ENCODE results near the gene MED15. TPM values are rescaled to one million over a fixed set of nuclear protein-coding genes. Genes with fewer than 3 reads are reported as not detected.
A peak's percentile ranks its signal among the peaks of the same experiment; 100 is the strongest.
"Not testable (repeated sequence)": the region's sequence is repeated elsewhere in the genome, so short reads cannot be mapped to it uniquely, and the experiment has no call there.

MED15 gene
- total RNA-seq, 1 donor from 2014 or later, result 38.1 TPM

GRCh38 chr22:20504293-20504922, 3.0 kb upstream of the MED15 start:
- ATAC-seq; DNase-seq (ENCODE audit: missing footprints); intact Hi-C loops (cut with DNase I): not testable (repeated sequence)

GRCh38 chr22:20506543-20507252, 712 bp upstream of the MED15 start:
- intact Hi-C loops (cut with DNase I), result loop anchor here (5.0 kb wide), 1 partner anchor 46 kb away; no protein-coding TSS in a partner anchor
- DNase-seq (ENCODE audit: missing footprints), result no peak
- ATAC-seq, result no peak

- not testable (repeated sequence) for DNase-seq (ENCODE audit: missing footprints); ATAC-seq
- intact Hi-C loops (cut with DNase I), result loop anchor here (5.0 kb wide), 1 partner anchor 44 kb away; no protein-coding TSS in a partner anchor
Measured at GRCh38 chr22:20508067-20508755, 801 bp downstream of the MED15 start.

- DNase-seq (ENCODE audit: missing footprints) (no peak), ATAC-seq (peak; percentile 11)
Measured at GRCh38 chr22:20508815-20509271, 1.4 kb downstream of the MED15 start.

DNA sequence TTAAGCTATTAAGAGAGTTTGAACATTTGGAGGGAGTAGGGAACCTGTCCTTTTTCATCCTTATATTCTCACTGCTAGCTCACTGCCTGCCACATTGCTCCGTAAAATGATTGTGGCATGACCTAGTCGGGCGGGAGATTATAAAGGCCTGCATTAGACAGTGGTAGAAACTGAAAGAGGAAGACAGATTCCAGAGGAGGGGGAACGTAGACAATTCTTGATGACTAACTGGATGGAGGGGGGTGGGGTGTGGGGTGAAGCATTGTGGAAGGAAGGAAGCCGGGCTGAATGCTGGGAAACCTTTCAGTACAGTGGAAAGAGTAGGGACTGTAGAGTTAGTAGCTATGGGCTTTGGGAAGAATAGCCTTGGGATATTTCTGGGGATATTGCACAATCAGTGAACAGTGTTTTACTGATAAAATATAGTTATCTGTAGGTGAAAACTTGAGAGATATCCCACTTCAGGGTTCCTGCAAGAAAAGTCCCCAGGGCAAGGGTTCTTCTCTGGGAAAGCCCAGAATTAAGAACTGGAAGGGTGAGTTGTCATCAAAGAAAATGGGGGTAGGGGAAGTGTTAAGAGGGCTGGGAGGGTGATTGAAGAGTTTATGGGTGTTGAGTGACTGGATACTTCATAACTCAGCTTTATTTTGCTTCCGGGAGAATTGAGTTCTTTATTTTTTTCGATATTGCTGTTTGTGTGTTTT, 2.1 kb downstream of the MED15 start:
- DNase-seq (ENCODE audit: missing footprints) (no peak), ATAC-seq (peak; percentile 56)
- intact Hi-C loops (cut with DNase I), result loop anchor here (2.0 to 5.0 kb wide), 2 partner anchors 17 to 43 kb away; no protein-coding TSS in a partner anchor

More at GRCh38 chr22:20508815-20509271, 1.4 kb downstream of the MED15 start:
- intact Hi-C loops (cut with DNase I), result loop anchor here (5.0 kb wide), 1 partner anchor 43 kb away; no protein-coding TSS in a partner anchor

DNA sequence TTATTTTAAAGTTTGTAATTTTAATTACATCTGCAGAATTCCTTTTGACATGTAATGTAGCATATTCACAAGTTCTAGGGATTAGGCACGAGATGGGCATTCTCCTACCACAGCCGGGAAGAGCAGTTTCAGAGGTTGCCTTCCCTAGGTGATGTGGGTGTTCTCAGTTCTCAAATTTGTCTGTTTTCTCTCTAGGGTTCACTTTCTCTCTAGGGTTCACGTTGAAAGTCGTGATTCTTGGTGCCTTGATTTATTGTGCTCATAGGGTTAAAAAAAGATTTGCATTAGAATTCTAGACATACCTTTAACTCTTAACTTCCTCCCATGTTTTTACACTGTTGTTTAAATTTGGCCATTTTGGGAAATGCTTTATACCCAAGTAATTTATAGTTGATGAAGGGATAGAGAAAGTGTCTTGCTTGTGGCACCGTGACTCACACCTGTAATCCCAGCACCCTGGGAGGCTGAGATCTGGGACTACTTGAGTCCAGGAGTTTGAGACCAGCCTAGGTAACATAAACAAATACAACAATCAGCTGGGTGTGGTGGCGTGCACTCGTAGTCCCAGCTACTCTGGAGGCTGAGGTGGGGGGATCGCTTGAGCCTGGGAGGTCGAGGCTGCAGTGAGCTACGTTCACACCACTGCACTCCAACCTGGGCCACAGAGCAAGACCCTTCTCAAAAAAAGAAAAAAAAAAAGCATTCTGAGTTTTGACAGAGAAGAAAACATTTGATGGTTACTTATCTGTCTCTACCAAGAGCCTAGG, 3.6 kb downstream of the MED15 start:
- intact Hi-C loops (cut with DNase I), result loop anchor here (2.0 kb wide), 1 partner anchor 16 kb away; no protein-coding TSS in a partner anchor

GRCh38 chr22:20511578-20512229, 4.3 kb downstream of the MED15 start:
- intact Hi-C loops (cut with DNase I), result loop anchor here (2.0 kb wide), 1 partner anchor 15 kb away; no protein-coding TSS in a partner anchor
- ATAC-seq (no peak), DNase-seq (ENCODE audit: missing footprints) (no peak)

More for the DNA sequence above, 3.6 kb downstream of the MED15 start:
- ATAC-seq (no peak), DNase-seq (ENCODE audit: missing footprints) (no peak)

GRCh38 chr22:20514658-20515406, 7.4 kb downstream of the MED15 start:
- ATAC-seq, result no peak
- intact Hi-C loops (cut with DNase I), result no loop called here
- no peak for DNase-seq (ENCODE audit: missing footprints)

DNA sequence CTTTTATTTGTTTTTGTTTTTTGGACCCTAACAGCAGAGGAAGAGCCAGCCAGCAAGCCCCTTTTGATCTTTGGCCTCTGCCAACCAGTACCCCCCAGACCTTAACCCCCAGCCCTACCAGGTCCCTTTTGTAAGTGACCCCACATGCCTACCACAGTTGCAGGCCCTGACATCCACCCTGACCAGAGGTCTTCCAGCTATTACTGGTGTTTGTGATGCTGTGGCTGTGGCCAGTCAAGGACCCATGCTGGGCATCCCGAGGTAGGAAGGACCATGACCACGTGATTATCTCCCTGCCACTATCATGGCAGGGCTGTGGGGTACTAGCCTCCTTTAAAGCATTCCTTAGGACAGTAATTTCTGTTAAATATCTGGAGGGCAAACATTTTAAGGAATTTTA, 9.0 kb downstream of the MED15 start:
- intact Hi-C loops (cut with DNase I), result no loop called here

DNA sequence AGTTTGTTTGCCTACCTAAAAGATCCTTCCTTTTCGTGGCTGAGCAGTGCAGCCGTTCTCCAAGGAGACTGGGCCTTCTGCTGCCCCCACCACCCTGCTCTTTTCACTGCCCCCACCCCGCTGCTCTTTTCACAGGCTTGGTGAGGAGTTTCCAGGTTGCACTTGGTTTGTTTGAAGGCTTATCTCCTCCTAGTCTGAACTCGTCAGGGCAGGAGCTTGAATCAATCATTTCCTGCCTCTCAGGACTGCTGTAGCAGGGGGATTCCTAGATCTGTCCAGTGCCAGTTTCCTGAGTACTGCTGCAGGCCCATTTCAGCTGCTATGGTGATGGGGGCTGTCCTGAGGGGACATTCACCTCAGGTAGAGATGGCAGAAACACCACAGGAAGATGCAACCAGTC, 10.0 kb downstream of the MED15 start:
- intact Hi-C loops (cut with DNase I), result no loop called here
- DNase-seq (ENCODE audit: missing footprints) (no peak), ATAC-seq (no peak)

More for the DNA sequence above, 9.0 kb downstream of the MED15 start:
- DNase-seq (ENCODE audit: missing footprints), result no peak
- no peak for ATAC-seq

GRCh38 chr22:20517841-20518592, 10.6 kb downstream of the MED15 start:
- intact Hi-C loops (cut with DNase I), result no loop called here
- ATAC-seq, result no peak

DNA sequence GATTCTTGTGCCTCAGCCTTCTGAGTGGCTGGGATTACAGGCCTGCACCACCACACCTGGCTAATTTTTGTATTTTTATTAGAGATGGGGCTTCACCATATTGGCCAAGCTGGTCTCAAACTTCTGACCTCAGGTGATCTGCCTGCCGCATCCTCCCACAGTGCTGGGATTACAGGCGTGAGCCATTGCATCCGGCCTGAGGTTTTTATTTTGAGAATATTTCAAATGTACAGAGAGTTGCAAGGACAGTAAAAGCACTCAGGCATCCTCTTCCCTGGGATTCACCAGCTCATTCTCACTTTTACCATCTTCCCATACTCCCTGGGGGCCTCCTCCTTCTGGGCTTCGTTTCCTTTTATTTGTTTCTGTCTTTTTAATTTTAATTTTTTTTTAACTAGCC, 12.1 kb downstream of the MED15 start:
- ATAC-seq (no peak), DNase-seq (ENCODE audit: missing footprints) (no peak)
- intact Hi-C loops (cut with DNase I), result no loop called here

More at GRCh38 chr22:20517841-20518592, 10.6 kb downstream of the MED15 start:
- DNase-seq (ENCODE audit: missing footprints), result no peak

DNA sequence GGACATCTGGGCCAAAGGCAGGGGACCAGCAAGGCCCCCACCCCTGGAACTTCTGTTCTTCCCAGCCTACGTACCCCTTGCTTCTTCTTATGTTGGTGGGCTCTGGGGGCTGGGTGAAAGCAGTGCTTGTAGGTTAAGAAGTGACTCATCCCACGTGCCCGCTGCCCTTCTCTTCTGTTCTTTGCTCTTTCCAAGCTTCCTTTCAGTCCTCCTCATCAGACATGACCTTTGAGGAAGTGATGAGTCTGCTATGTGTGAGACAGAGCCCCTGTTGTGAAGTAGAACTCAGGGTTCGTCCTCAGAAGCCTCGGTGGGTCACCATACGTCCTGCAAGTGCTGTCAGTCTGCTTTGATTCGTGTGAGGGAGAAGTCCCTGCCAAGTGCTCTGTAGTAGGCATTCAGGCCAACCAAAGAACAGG, 12.7 kb downstream of the MED15 start:
- no peak for DNase-seq (ENCODE audit: missing footprints)
- ATAC-seq, result no peak
- intact Hi-C loops (cut with DNase I), result no loop called here

DNA sequence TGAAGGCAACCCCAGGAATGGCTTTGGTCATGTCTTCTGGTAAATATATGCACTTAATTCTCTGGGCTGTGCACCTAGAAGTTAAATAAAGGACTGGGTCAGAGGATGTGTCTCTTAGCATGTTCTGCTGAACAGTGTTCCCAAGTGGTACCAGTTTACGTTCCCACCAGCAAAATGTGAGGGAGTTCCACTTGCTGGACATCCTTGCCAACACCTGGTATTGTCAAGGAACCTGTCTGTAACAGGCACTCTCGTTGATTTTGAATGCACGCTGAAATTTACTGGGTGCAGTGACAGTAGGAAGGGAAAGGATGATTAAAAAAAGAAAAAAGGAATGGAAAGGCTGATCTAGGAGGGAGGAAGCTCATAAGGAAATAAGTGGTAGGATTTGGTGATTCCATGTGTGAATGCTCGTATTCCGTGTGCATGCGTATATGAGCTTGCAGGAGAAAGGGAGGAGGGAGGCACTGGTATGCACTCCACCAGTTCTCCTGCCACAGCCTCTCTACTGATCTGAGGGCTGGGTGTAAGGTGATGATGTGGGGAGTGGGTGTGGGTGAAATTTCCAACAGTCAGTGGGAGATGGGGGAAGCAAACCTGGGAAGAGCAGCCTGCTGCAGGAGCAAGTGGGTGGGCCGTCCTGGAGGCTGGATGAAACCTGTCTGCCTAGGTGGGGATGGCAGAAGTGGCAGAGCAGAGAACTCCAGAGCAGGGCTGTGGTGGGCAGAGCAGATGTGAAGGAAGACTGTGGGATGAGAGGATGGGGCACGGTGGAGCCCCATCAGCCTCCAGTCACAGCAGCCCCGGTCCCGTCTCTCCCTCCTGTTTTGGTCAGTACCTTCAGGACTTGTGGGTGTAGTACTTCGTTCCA, 15.0 kb downstream of the MED15 start:
- ATAC-seq (no peak), DNase-seq (ENCODE audit: missing footprints) (no peak)
- intact Hi-C loops (cut with DNase I), result no loop called here

Measured in Right ventricle myocardium inferior (tissue), 1 donor.